GM12801 (cell line): ENCODE measurements around the gene MGAT4D.

Experiments used
- TF ChIP-seq, protein P1 (sequence below): IDR thresholded peaks from one replicate; pipeline ENCODE4 v1.5.1; 2011; ENCODE audit warnings: control low read depth; ENCODE audit not compliant: insufficient read length; ENCODE audit errors: extremely low read depth

Gene MGAT4D

GRCh38 chr4:140426610-140427105 is 71.4 kb downstream of the MGAT4D start:
- TF ChIP-seq, protein P1, sequence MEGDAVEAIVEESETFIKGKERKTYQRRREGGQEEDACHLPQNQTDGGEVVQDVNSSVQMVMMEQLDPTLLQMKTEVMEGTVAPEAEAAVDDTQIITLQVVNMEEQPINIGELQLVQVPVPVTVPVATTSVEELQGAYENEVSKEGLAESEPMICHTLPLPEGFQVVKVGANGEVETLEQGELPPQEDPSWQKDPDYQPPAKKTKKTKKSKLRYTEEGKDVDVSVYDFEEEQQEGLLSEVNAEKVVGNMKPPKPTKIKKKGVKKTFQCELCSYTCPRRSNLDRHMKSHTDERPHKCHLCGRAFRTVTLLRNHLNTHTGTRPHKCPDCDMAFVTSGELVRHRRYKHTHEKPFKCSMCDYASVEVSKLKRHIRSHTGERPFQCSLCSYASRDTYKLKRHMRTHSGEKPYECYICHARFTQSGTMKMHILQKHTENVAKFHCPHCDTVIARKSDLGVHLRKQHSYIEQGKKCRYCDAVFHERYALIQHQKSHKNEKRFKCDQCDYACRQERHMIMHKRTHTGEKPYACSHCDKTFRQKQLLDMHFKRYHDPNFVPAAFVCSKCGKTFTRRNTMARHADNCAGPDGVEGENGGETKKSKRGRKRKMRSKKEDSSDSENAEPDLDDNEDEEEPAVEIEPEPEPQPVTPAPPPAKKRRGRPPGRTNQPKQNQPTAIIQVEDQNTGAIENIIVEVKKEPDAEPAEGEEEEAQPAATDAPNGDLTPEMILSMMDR: no peak

GRCh38 chr4:140423106-140423505 is 75.0 kb downstream of the MGAT4D start:
- TF ChIP-seq, protein P1: no peak

DNA sequence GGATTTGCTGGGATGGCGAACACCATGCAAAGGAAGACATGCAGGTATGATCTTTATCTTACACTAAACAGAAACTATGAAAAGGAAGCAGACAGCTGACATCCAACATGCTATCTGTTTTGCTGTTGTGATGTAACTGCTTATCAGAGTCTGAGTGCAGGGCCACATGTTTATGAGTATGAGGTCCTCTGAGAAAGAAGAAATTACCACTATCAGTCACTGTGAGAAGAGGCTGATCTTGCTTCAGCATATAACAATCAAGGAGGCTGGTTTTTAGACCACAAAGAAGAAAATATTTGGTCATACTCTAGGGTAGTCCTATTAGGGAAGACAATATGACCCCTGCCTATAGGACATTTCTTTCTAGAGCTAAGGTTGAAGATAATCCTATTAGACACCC is 89.1 kb downstream of the MGAT4D start:
- TF ChIP-seq, protein P1: no peak

DNA sequence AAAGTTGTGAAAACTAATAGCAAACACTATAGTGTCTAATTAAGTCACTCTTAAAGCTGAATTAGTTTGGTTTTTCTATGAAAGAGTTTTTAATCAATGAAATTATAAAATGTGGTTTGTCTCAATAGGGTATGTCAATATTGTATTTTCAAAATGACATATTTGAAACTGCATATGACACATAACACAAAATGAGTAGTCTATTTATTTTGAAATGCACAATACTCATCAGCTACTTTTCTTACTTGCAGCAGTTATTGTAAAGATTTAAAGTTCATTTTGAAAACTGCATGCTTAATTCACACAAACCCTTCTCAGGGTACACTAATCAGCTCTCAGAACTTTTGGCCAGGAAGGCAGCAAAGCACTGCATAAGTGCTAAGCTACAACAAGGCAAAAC is 91.8 kb downstream of the MGAT4D start:
- TF ChIP-seq, protein P1: no peak

- TF ChIP-seq, protein P1: no peak
These were observed 98.0 kb downstream of the MGAT4D start for GRCh38 chr4:140400111-140400510.

GRCh38 chr4:140395668-140396067 is 102.4 kb downstream of the MGAT4D start:
- TF ChIP-seq, protein P1: no peak
